Cardiac fibroblast (primary cell): ENCODE results near the gene PRDX2.

Experiments used
- DNase-seq, 2 donors: peaks; one replicate each; pipeline versions ENCODE4 v3.0.0 to v3.0.0-alpha.2; 2010; ENCODE audit warnings: low read depth in 2 of 2
- H3K4me3 ChIP-seq, 2 donors: replicated peaks in 1 of 2; 1 replicate in 1 of 2; 2 replicates in 1 of 2; pipeline ENCODE4 v1.5.1; 2011; ENCODE audit warnings: low read depth in 2 of 2, low read length in 2 of 2, mild to moderate bottlenecking in 2 of 2, moderate library complexity in 1 of 2
- CTCF ChIP-seq: IDR thresholded peaks from one replicate; pipeline ENCODE4 v1.5.1; 2011; ENCODE audit warnings: low read depth, mild to moderate bottlenecking, low read length, inconsistent platforms

The PRDX2 gene

GRCh38 chr19:12777217-12778016 is 24.2 kb downstream of the PRDX2 start:
- TF ChIP-seq CTCF = peak; percentile 97
- peak overlapping the region; percentile 59 to 77 for H3K4me3 ChIP-seq
- peak; percentile 80 to 82 for DNase-seq

- no peak for TF ChIP-seq CTCF
- no peak for DNase-seq
- H3K4me3 ChIP-seq = peak within 1 kb of the TSS; percentile 78 to 81
These were observed 26.7 kb downstream of the PRDX2 start, which contains the start of gene HOOK2 for GRCh38 chr19:12774588-12775555. Gene HOOK2, minus strand, starts transcription at chr19:12775552. Its CDS starts 103 bp downstream, at chr19:12775449.

GRCh38 chr19:12773571-12773970 is 28.0 kb downstream of the PRDX2 start:
- peak; percentile 41 for TF ChIP-seq CTCF
- peak; percentile 47 for DNase-seq
- H3K4me3 ChIP-seq = no peak overlapping the region

- no peak for TF ChIP-seq CTCF
- DNase-seq = peak in 1 of 2 donors; percentile 21
- no peak overlapping the region for H3K4me3 ChIP-seq
These were observed 29.3 kb downstream of the PRDX2 start for GRCh38 chr19:12772323-12772722.

GRCh38 chr19:12770922-12771321 is 30.7 kb downstream of the PRDX2 start:
- DNase-seq = no peak
- H3K4me3 ChIP-seq = no peak overlapping the region
- TF ChIP-seq CTCF = no peak

- TF ChIP-seq CTCF = no peak
- no peak for DNase-seq
- no peak overlapping the region for H3K4me3 ChIP-seq
These were observed 31.9 kb downstream of the PRDX2 start for GRCh38 chr19:12769689-12770088.
